GM18517 (cell line): ENCODE data around the gene IL7R.
"Not testable (repeated sequence)": the region's sequence is repeated elsewhere in the genome, so short reads cannot be mapped to it uniquely, and the experiment has no call there.

Experiments
- ATAC-seq: cut with Tn5 transposase; IDR thresholded peaks from one replicate; pipeline ENCODE4 v1.9.1; 2021; ENCODE audit warnings: mild to moderate bottlenecking, moderate library complexity; ENCODE audit not compliant: unreplicated experiment

The IL7R gene

GRCh38 chr5:35870605-35871004, 13.9 kb downstream of the IL7R start:
- ATAC-seq, result no peak

GRCh38 chr5:35876454-35876853, 19.8 kb downstream of the IL7R start:
- ATAC-seq, result no peak

GRCh38 chr5:35876922-35877321, 20.2 kb downstream of the IL7R start:
- no peak for ATAC-seq

GRCh38 chr5:35877655-35878054, 21.0 kb downstream of the IL7R start:
- ATAC-seq, result no peak

DNA sequence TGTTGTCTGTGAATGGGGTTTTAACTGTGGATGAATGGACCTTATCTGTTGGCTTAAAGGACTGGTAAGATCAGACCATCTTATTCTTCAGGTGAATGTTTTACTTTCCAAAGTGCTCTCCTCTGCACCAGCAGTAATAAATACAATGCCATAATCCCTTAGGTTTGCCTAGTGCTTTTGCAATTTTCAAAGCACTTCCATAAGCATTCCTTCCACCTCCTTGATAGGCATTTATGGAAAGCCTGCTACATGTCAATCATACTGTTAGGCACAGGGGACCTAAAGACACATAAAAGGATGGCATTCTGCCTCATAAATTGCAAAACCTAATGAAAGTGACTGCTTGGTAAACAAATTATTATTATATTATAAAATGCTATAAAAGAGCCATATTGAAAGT, 21.4 kb downstream of the IL7R start:
- no peak for ATAC-seq

GRCh38 chr5:35879096-35879495, 22.4 kb downstream of the IL7R start:
- no peak for ATAC-seq

DNA sequence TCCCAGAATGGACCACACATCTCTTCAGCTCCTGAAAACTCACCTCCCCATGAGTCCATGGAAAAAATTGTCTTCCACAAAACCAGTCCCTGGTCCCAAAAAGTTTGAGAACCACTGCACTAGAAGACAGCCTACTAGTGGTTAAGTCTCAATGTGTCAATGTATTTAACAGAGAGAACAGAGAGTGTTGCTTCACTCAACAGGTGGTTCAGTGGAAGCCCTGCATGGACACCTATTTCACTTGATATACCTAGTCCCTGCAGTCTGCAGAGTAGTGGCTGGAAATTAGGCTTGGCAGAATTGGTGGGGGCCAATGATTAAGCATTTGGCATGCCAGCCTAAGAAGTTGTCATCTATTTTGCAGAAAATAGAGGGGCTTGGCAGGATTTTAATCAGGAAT, 23.0 kb downstream of the IL7R start:
- no peak for ATAC-seq

DNA sequence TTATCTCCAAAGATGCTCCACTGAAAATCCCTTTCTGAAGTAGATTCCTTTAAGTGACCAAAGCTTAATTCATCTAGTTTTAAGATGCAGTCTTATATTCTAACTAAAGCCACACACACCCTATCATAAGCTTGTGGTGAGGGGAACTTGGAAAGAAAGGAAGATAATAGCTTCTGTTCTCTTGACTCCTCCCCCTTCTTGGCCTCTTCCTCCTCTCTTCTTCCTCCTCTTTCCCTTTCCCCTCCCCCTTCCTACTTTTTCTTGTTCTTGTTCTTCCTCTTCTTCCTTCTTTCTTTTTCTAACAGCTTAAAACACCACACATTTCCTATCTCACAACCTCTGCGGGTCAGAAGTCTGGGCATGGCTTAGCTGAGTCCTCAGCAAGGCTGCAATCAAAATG, 23.5 kb downstream of the IL7R start:
- ATAC-seq, result no peak

DNA sequence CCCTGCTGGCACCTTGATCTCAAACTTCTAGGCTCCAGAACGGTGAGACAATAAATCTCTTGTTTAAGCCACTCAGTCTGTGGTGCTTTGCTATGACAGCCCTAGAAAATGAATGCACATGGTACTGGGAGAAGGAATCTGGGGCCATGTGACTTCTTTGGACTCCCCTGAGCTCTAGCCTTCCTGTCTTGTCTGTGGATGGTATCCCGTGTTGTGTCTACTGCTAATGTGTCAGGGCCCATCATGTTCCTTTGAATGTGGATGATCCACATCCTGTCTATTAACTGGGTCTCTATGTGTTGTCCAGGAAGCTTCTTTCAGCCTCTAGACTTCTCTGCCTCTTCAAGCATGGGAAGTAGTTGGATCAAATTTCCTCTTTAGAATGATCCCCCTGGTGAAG, 25.1 kb downstream of the IL7R start:
- ATAC-seq, result no peak

- ATAC-seq, result no peak
Observed at GRCh38 chr5:35884191-35884769, 27.6 kb downstream of the IL7R start.

- ATAC-seq, result no peak
Observed at GRCh38 chr5:35884773-35885172, 28.1 kb downstream of the IL7R start.

- no peak for ATAC-seq
Observed at GRCh38 chr5:35886381-35886780, 29.7 kb downstream of the IL7R start.

DNA sequence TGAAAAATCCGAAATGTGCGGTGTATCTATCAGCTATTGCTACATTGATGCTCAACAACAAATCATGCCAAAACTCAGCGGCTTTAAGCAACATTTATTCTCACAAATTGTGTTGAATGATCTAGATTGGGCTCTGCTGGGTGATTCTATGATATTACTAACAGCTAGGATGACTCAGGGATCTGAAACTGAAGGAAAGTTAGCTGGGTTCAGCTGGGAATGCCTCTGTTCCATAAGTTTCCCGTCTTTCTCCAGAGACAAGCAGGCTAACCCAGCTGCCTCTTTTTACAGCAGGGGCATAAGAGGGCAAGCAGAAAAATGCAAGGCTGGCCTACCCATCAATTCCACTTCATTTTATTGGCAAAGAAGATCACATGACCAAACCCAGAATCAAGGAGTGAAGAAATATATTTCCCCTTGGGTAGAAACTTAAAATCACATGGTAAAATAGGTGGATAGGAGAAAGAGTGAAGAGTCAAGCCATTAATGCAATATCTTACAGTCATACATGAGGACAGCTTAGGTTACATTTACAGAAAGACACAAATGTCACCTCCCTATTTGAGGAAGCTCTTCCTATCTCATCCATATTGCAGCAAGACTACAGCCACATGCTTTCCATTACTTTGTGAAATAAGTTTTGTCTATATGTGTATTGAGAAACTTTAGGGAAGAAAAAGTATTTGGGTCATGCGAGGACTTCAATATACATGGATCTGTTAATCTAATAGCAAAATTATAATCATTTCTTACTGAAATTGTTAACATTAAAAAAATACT, 30.8 kb downstream of the IL7R start:
- no peak for ATAC-seq

GRCh38 chr5:35890021-35891020, 33.6 kb downstream of the IL7R start:
- no peak for ATAC-seq

DNA sequence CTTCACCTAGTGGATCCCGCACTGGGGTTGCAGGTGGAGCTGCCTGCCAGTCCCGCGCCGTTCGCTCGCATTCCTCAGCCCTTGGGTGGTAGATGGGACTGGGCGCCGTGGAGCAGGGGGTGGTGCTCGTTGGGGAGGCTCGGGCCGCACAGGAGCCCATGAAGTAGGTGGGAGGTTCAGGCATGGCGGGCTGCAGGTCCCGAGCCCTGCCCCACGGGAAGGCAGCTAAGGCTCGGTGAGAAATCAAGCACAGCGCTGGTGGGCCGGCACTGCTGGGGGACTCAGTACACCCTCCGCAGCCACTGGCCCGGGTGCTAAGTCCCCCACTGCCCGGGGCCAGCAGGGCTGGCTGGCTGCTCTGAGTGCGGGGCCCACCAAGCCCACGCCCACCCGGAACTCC, 36.1 kb downstream of the IL7R start:
- ATAC-seq, result not testable (repeated sequence)

GRCh38 chr5:35894131-35894530, 37.4 kb downstream of the IL7R start:
- no peak for ATAC-seq

- no peak for ATAC-seq
Observed at GRCh38 chr5:35898952-35899660, 42.4 kb downstream of the IL7R start.

GRCh38 chr5:35899800-35900199, 43.1 kb downstream of the IL7R start:
- no peak for ATAC-seq

GRCh38 chr5:35900972-35901695, 44.4 kb downstream of the IL7R start:
- no peak for ATAC-seq

DNA sequence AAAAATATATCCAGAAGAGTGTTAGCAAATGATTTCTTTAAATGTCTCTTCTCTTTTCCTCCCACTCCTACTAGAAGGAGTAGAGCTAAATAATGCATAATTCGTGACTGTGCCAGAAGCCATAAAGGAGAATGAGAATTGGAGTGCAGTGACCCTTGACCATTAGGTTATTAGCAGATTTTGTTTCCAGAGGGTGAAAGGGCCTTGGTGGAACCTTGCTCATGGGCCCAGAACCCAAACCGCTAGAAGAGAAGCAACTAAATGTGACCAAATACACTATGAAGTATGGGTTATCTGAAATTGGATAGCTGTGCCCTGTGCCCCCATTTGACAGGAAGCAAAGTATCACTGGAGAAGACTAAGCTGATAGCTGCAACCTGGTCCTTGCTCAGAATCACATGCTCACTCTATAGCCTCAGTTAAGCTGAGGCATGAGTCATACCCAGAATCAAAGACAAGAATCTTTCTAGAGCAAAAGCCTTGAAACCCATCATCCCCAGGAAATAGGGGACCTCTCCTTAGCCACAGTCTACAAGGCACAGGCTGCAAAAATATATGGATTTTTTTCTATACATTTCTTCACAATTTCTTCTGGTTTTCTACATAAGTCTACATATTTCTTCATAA, 45.5 kb downstream of the IL7R start:
- peak; percentile 74 for ATAC-seq
